GM21447 (cell line): ENCODE measurements around the gene PHAX.
A peak's percentile ranks its signal among the peaks of the same experiment; 100 is the strongest.
"Not testable (repeated sequence)": the region's sequence is repeated elsewhere in the genome, so short reads cannot be mapped to it uniquely, and the experiment has no call there.

Experiments used
- ATAC-seq: cut with Tn5 transposase; IDR thresholded peaks from one replicate; pipeline ENCODE4 v1.9.1; 2021; ENCODE audit not compliant: unreplicated experiment

Gene PHAX

DNA sequence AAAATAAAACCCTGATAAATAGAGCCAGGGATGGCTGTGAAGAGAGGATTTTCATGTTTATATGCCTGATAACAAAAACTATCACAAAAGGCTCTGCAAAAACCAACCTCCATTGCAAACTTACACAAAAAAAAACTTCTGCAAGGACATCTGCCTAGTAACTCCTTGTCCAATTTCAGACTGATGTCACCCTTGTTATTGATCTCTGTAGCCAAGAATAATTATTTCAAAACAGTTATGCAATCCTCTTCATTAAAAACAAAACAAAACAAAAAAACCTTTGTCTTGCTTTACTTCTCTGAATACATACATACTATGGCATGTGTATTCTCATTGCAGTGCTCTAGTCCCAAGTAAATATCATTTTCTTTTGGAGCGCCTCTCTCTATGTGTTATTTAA lies 49.7 kb downstream of the PHAX start:
- ATAC-seq = no peak

DNA sequence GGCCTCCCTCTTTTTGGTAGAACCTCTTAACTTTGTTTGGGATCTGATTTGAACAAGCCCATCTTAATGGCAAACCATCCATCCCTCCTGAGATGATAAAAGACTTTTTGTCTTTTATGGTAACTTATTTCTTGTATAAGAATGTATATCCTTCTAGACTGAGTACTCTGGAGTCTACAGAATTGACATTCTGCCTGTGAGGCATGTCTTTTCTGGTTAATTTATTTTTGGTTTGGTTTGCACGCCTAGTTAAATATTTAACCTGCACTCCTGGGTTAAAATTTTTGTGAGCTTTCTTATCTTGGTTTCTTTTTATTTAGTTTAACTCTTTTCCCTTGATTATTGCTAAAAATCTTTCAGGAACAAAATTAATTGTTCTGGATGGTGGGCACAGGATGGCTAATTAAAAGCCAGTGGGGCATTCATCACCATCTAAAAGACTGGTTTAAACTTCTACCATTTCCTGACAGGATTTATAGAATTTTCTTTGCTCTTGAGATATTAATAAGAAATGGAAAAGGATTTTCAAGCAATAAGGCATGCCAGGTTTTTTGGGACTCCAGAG lies 50.3 kb downstream of the PHAX start:
- no peak for ATAC-seq

DNA sequence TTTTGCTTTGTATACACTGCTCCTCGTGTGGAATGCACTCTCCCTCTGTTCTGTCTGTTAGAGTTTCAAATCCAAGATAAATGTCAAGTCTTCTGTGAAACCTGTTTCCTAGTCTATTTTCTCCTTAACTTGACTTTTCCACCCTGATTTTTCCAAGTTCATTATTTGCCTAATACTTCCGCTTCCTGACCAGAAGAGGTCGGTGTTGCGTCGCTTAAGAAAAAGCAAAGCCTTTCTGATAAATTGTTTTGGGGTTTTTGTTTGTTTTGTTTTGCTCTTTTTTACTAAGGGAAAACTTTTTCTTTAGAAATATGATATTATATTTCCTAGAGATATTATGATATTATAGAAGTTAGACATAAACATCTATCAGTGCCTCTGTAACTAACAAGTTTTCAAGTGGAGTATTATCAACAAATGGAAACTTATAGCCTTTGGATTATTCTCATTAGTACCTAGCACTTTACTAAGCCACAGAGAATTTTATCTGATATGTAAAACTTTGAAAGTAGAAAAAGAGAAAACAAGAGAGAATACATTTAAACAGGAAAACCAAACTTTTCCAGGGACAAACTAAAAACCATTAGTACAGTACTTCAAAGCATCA lies 55.8 kb downstream of the PHAX start:
- no peak for ATAC-seq

DNA sequence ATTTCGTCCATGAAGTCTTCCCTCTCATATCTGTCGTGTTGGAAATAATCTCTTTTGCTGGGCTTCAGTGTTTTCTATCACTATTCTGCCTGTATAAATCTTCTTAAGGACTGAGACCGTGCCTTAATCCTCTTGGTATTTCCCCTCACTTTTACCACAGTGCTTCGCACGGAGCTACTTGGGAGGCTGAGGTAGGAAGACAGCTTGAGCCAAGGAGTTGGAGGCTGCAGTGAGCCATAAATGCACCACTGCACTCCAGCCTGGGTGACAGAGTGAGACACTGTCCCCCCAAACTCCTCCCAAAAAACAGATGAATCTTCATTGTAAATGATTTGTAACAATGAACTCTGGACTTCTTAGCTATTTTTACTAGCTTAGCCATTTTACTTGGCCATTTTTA lies 57.8 kb downstream of the PHAX start:
- no peak for ATAC-seq

DNA sequence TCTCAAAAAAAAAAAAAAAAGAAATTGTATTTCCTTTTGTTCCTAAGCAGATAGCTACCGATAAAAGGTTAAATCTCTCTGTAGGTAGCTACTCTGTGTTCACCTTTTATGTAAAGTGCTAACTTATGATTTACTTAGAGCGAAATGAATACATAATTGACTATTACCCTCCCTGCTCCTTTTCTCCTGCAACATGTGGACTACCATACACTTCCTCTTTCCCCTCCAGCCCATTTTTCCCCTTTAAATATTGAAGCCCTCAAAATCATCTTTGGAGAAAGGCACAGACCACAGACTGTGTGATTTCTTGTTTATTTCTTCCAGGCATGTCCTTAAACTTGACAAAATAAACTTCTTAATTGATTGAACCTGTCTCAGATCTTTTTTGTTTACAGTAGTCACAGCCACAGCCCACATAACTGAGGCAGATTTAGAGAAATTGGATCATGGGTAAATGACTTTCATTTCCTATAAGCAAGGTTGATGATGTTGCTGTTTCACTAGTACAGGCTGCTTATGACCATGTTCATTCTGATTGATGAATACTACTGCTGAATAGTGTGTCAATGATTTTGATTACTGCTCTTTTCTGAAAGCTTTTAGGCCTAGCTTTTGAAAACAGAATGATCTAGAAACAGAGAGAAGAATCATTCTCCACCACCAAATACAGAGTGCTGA lies 59.2 kb downstream of the PHAX start:
- ATAC-seq = no peak

DNA sequence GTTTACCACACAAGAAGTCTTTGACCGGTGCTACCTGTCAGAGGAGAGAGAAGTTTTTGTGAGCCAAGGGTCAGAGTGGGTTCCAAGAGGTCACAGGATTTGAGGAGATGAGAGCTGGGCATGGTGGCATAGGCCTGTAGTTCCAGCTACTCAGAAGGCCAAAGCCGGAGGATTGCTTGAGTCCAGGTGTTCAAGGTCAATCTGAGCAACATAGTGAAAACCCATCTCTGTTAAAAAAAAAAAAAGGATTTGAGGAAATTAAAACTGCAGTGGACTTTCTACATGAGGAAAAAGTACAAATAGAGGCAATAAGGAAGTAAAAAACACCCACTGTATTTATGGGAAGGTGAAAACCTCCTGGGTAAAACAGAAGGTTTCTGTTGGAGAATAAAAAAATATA lies 63.8 kb downstream of the PHAX start:
- ATAC-seq = no peak

DNA sequence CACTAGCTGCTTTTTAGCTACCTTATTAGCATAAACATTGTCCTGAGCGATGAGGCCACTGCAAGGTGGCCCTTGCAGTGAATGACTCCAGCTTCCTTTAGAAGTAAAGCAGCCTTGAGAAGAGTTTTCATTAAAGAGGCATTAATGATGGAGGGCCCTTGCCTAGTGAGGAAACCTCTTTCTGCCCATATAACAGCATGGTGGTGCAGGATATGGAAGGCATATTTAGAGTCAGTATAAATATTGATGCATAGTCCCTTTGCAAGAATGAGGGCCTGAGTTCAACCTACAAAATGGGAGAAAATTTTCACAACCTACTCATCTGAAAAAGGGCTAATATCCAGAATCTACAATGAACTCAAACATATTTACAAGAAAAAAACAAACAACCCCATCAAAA lies 69.4 kb downstream of the PHAX start:
- ATAC-seq = not testable (repeated sequence)

DNA sequence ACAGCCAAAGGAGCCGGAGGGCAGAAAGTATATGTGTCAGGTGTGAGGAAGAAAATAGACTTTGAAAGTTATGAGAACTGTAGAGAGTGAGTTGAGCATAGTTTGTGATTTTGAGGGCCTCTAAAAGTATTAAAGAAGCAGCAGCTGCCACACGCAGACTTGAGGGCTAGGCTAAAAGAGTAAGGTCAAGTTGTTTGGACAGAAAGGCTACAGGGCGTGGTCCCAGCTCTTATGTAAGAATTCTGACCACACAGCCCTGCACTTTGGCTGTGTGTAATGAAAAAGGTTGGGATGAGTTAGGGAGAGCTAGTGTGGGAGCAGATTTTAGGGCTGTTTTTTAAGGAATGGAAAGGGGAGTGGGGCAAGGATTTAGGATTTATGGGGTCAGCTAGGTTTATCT lies 70.9 kb downstream of the PHAX start:
- not testable (repeated sequence) for ATAC-seq

DNA sequence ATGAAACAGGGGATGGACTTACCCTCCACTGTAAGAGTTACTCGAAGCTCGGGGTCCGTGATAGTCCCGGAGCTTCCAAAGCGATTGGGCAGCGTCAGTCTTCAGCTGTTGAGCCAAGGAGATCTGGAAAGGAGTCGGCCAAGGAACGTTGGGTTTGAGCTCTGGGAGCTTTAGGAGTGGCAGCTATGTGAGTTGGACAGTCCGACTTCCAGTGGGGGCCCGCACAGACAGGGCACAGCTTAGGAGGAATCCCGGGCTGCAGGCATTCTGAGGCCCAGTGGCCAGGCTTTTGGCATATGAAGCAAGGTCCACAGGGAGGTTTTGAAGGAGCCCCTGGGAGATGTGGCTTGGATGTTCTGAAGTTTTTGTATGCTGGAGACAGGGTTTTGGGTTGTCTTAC lies 72.7 kb downstream of the PHAX start:
- no peak for ATAC-seq

DNA sequence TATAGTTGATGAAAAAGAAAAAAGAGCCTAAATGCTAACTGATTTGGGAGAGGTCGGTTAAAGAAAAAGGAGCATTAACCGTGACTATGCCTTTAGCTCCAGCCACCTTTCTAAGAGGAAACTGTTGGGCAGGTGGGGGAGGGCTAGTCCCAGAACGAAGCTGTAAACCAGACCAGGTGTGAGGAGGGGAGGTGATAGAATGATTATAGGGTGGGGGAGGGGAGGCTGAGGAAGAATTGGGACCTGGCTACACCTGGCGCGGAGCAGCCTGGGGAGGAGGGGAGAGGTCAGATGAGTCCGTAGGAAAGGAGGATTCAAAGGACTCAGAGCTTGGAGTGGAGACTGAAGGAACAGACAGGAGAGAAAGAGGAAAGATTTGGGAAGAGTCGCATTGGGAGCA lies 73.4 kb downstream of the PHAX start:
- no peak for ATAC-seq

DNA sequence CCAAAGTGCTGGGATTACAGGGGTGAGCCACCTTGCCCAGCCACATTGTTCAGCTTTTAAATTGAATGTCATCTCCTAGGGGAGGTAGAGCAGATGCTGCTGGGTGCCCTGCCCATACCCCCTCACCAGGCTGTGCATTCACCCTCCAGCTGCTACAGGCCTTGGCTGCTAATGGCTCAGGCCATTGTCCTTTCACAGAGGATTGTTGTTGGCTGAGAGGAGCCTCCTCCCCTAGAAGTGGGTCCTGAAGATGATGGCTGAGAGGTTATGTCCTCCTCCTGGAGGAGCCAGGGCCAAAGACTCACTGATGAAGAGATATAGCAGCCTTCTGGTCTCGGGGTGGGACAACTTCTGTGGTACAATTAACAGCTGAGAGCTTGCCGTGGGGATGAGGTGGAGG lies 74.6 kb downstream of the PHAX start:
- no peak for ATAC-seq

DNA sequence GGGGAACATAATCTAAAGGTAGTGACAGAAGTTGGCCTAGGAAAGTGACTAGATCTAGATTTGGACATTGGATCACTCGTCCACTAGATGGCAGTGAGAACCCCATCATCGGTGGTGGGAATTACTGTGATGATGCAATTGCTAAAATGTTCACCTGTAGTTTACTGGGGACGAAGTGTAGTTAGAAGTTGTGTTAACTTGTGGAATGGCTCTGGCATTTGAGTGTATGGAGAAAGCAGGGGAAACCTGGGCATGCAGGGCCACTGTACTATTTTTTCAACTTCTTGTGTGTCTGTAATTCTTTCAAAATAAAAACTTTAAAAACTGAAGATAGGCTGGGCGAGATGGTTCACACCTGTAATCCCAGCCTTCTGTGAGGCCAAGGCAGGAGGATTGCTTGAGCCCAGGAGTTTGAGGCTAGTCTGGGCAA lies 75.5 kb downstream of the PHAX start:
- ATAC-seq = peak; percentile 60
